NOMO-1 (cell line): Measurements from ENCODE around the gene EPHA6.
A peak's percentile ranks its signal among the peaks of the same experiment; 100 is the strongest.
"Not testable (repeated sequence)": the region's sequence is repeated elsewhere in the genome, so short reads cannot be mapped to it uniquely, and the experiment has no call there.

Experiments
- DNase-seq, 2 experiments: peaks; one replicate each; lab custom pipeline; 2025; ENCODE audit not compliant: unreplicated experiment in 2 of 2; lab: John Stamatoyannopoulos, UW

The EPHA6 gene

GRCh38 chr3:96900566-96900965 is 86.2 kb downstream of the EPHA6 start:
- DNase-seq, result no peak

DNA sequence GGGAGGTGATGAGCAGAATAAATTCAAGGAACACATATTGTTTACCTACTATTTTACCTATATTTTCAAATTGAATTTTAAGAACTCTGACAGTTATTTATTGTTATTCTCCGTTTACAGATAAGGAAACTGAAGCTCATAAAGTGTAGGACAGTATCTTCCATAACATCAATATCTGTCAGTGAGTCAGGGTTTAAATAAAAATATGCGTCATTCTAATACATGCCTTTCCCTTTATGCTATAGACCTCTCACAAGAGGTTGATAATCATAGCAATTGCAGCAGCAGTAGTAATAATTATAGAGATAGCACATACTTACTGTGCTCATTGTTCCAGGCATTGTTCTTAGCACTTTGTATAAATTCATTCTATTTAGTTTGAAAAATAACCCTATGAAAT is 101.1 kb downstream of the EPHA6 start:
- DNase-seq, result no peak

DNA sequence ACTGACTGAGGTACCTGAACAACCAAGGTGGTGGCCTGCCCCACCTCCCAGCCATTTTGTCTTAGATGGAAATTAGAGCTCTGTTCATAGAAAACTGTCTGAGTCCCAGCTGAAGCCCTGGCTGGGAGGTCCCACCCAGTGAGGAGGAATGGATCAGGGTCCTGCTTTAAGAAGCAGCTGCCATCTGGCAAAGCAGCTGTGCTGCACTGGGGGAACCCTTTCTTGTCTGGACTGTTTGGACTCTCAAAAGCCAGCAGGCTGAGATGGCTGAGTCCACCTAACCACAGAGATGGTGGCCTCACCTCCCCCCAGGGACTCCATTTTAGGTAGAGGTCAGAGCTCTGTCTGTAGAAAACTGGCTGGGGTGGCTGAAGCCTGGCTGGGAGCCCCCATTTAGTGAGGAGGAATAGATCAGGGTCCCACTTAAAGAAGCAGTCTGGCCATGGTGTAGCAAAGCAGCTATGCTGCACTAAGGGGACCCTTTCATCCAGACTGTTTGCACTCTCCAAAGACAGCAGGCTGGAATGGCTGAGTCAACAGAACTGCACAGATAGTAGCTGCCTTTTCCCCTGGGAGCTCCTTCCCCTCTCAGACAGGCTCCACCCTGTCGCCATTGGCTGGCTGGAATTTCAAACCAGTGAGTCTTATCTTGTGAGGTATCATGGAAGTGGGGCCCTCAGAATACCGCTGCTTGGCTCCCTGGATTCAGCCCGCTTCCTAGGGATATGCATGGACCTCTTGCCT is 116.9 kb downstream of the EPHA6 start:
- DNase-seq, result no peak

GRCh38 chr3:96942131-96942530 is 127.7 kb downstream of the EPHA6 start:
- not testable (repeated sequence) for DNase-seq

DNA sequence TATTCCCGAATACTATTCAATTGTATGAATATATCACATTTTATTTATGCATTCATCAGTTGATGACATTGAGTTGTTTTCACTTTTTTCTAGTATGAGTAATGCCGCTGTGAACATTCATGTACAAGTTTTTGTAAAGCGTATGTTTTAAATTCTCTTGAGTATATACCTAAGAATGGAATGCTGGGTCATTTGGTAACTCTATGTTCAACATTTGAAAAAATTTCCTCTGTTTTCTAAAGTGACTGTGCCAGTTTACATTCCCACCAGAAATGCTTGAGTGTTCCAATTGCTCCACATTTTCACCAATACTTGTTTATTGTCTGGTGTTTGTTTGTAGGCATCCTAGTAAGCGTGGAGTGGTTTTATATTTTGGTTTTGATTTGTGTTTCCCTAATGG is 144.5 kb downstream of the EPHA6 start:
- no peak for DNase-seq

GRCh38 chr3:96959474-96959873 is 145.1 kb downstream of the EPHA6 start:
- DNase-seq, result no peak

GRCh38 chr3:96959901-96960641 is 145.7 kb downstream of the EPHA6 start:
- DNase-seq, result no peak

GRCh38 chr3:96960661-96961330 is 146.4 kb downstream of the EPHA6 start:
- DNase-seq, result no peak

DNA sequence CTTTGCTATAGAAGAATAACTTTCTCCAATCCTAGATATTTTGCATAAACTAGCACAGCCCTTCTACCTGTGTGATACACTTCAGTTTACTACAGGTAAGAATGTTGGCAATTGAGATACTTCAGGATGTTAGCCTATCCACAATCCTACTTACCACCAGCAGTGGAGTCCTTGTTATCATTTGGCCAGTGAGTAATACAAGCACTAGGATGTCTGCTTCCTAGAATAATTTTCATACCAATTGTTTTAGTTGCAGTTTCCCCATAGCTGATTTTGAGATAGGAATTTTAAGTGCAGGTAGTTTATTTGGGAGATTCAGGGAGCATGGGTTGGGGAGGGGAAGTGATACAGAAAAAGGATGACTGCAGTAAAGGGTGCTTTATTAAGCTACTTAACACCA is 147.2 kb downstream of the EPHA6 start:
- DNase-seq, result no peak

DNA sequence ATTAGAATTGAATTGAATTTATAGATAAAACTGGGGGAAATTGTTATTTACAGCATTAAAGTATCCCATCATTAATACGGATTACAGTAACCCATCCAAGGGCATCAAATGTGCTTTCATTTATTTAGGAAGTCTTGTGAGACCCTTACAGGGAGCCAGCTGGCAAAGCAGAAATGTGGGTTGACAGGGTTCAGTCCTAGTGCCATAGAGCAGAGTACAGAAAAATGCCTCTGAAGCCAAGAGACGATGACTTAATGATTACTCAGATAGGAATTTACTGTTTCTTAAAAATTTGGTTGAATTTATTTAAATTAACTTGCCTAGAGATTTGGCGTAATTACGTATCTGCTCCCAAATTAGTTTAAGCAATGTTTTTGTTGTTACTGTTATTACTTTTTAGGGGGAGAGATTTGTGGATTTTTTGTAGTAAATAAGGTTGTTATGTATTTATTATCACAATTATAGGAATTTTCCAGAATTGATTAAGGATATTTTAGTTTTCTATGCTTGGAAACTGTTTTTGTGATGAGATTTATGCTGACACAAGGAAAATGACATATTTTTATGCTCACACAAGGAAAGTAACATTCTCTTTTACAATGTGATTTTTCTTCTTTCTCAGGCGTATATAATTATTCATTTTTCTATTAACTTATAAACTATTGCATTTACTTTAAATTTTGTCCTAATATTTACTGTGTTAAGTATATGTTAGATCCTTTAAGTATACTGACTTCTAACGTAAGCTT is 152.0 kb downstream of the EPHA6 start:
- no peak for DNase-seq

GRCh38 chr3:96970211-96970610 is 155.8 kb downstream of the EPHA6 start:
- no peak for DNase-seq

- DNase-seq, result no peak
Measured at GRCh38 chr3:96977671-96978070, 163.3 kb downstream of the EPHA6 start.

DNA sequence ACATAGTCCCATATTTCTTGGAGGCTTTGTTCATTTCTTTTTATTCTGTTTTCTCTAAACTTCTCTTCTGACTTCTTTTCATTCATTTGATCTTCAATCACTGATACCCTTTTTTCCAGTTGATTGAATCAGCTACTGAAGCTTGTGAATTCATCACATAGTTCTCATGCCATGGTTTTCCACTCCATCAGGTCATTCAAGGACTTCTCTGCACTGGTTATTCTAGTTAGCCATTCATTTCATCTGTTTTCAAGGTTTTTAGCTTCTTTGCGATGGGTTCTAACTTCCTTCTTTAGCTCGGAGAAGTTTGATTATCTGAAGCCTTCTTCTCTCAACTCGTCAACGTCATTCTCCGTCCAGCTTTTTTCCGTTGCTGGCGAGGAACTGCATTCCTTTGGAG is 169.3 kb downstream of the EPHA6 start:
- not testable (repeated sequence) for DNase-seq

DNA sequence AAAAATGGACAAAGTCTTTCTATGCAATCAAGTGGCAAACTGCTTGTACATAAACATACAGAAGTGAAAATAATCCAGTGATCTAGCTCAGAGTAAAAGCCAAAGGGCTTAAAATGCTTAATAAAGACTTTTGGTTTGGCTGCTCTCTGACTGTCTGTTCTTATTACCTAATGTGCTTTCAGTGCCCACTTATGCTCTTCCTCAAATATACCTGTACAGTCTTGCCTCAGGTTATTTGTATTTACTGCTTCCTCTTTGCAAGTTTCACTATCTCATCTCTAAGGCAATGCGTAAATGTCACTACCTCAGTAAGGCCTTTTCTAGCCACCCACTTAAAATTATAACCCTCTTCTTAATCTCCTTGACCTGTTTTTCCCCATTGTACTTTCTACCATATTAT is 171.8 kb downstream of the EPHA6 start:
- DNase-seq, result no peak

- DNase-seq, result no peak
Measured at GRCh38 chr3:96991231-96991630, 176.8 kb downstream of the EPHA6 start.

DNA sequence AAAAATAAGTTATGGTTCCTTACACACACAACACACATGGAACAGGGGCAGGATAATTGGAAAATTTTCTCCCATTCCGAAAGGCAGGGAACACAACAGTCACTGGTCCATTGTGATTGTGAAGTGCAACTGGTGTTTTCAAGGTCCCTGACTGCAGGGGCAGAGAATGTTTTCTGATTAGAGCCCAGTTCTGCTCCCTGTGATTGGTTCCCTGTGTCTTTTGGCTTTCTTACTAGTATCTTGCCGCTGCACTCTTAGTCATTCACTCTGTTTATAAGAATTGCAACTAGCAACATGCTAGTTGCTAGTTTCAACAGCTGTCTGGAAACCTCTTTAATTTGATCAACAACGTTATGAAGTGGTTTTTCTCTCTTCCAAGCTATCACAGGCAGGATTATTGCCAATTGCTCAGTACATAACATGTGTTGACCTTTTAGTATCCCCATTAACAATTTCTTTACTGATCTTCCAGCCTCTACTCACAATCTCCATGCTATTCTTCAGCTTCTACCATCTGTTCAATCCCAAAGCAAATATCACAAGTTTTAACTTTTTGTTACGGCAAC is 177.5 kb downstream of the EPHA6 start:
- DNase-seq, result no peak

DNA sequence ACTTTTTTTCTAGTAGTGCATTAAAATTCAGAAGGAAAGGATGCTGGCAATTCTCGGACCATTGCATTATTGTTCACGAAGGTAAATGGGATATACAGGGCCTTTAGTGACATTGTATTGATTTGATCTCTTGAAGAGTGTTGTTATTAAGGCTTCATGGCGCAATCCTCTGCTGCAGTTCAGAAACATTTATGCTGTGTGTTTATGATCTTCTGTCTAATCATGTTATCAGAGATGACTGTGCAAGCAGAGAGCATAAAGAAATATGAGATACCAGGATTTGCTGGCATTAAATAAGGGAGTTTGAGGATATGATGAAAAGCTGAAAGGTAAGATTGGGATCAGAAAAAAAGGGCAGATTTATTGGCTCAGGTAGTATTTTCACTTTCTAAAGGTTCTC is 180.6 kb downstream of the EPHA6 start:
- no peak for DNase-seq

DNA sequence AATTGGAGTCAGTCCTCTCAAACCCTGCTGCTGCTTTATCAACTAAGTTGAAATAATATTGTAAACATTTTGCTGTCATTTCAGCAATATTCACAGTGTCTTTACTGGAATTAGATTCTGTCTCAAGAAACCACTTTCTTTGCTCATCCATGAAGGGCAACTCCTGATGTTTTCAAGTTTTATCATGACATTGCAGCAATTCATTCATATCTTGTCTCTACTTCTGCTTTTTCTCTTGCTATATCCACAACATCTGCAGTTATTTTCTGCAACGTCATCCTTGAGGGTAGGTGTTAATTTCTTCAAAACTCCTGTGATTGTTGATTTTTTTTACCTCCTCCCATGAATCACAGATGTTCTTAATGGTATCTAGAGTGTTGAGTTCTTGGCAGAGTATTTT is 181.6 kb downstream of the EPHA6 start:
- DNase-seq, result peak in 1 of 2 experiments; percentile 9

GRCh38 chr3:97001611-97002010 is 187.2 kb downstream of the EPHA6 start:
- no peak for DNase-seq

DNA sequence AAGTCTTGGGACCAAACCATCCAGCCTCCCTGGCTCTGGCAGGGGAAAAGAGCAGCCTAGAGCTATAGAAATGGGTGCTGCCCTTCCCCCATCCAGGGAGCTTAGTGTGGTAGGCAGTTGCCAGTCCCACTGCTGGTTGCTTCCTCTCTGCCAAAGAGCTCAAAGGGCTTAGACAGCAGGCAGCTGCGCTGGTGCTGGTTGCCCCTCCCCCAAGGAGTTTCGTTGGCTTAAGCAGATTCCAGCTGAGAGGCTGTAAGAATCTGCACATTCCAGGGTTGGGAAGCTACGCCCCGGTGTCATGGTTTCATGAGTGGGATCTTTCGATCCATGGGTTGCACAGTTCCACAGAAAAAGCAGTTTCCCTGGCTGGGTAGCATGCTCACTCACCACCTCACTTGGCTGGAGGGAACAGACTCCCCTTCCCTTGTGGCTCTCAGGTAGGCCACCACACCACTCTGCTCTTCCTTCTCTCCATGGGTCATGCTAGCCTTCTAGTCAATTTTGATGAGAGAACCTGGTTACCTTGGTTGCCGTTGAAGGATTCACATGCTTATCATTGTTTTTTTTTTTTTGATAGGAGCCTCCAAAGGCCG is 195.1 kb downstream of the EPHA6 start:
- DNase-seq, result no peak
